ENCODE measurements around the gene ISOC2.
"Not testable (repeated sequence)": the region's sequence is repeated elsewhere in the genome, so short reads cannot be mapped to it uniquely, and the experiment has no call there.

Gene ISOC2, protein sequence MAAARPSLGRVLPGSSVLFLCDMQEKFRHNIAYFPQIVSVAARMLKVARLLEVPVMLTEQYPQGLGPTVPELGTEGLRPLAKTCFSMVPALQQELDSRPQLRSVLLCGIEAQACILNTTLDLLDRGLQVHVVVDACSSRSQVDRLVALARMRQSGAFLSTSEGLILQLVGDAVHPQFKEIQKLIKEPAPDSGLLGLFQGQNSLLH

DNA sequence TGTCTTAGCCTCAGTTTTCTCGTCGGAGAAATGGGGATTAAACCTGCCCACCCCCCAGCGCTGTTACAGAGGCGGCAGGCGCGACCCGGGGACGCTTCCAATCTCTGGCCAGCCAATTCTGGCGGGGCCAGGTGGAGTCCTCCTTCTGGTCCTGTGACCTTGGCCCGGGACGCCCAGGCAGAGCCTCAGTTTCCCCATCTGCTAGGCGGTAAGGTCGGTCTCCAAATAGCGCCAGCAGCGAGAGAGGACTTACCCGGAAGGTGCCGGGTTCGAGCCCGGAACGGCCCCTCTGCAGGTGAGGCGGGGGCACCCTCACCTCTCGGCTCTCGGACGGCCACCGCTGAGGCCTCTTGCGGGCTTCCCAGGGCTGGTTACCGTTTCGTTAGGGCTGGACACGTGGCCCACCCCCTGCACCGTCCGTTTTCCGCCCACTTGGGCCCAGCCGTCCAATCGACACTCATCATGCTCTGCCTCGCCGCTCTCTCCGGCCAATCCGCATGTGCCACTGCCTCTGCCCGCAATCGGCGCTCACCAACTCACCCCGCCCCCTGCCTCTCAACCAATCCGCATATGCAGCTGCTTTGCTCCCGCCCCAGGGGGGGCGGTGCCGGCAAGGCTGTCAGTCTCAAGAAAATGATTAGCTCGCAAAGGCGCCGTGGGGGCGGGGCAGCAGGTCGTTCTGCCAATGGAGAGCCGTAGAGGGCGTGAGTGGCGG is at the start of gene ISOC2:
ISOC2 (minus strand) TSS at position 384 of the 715 bp plus-strand sequence. CDS start 5,156 bp downstream, outside the sequence.
- peak; percentile 97 for DNase-seq

DNA sequence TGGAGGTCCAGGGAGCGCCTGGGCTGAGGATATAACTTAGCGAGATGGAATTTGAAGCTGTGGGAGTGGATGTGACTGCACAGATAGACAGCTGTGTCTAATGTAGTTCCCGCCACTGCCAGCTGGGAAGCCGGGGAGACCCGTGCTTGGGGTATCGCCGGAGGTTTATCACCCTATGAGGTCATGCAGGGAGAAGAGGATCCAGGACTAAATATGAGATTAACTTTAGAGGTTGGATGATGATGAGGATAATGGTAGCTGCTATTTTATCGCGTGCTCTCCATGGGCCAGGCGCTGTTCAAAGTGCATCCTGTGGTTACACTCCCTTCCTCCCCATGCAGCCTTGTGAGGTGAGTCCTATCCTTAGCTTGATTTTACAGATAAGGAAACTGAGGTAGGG is 46.7 kb upstream of the ISOC2 start:
- DNase-seq, result no peak

DNA sequence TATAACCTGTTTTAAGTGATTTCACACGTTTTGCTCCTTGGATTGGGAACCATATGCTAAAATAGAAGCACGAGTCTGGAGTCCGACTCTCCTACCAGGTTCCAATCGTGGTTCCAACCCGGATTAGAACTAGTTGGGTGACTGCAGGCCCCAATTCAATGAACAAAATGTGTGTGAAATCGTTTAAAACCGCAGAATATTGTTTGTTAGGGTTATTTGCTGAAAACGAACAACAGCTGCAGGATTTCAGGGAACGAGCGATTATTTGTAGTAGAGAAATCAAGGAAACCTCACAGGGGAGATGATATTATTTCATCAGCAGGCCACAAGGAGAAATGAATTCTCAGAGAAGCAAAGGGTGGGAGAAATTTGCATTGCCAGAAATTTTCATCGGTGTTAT is 43.5 kb upstream of the ISOC2 start:
- no peak for DNase-seq

DNA sequence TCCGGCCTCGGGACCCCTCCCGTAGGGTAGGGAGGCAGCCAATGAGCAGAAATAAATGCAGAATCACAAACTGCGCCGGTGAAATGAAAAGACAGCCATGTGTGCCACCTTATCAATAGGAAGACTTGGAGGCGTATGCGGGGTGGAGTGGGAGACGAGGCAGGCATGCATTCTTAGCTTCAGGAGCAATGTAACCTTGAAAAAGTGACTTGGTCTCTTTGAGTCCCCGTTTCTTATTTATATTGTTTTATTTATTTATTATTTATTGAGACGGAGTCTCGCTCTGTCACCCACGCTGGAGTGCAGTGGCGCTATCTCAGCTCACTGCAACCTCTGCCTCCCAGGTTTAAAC is 42.8 kb upstream of the ISOC2 start:
- DNase-seq, result no peak

DNA sequence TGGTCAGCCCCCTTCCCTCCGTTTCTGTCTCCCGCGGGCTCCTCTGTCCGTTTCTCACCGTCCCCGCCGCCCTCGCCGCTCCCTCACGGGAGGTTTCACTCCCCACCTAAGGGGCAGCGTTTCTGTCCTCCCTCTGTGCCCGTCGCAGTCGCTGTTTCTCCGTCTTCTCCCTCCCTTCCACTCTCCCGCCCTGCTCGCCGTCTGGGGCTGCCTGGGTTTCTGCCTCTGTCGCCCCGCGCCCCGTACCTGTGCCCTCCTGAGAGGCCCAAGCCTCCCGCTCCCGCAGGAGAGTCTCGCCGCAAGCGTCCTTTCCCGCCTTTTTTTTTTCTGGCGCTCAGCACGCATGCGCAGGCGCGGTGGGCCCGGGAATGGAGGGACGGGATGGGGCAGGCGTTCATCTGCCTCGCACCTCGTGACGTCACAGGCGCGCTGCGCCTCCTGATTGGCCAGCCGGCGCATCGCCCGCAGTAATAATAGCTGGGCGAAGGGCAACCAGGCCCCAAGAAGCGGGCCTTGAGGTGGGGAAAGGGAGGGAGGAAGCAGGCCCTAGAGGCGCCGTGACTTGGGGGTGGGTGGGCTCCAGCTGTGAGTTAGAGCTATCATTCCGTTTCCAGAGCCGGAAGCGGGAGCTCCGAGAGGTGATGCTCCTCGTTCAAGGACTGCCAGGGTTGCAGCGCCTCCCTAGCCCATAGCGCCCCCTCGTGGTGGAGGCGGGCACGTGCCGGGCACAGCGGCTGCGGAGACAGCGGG is 42.2 kb upstream of the ISOC2 start:
- peak; percentile 90 for DNase-seq

DNA sequence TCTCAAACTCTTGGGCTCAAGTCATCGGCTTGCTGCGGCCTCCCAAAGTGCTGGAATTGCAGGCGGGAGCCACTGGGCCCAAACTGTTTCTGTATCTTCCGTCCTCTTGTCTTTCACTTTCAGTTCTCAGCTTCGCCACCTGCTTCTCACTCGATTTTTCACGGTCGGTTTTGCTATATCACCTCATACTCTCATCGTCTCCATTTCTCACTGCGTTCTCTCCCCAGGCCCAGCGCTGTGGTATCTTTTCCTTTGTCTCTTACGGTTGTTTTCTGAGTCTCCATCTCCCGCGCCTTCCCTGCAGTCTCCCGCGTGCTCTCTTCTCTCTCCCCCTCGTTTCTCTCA is 41.7 kb upstream of the ISOC2 start:
- no peak for DNase-seq

DNA sequence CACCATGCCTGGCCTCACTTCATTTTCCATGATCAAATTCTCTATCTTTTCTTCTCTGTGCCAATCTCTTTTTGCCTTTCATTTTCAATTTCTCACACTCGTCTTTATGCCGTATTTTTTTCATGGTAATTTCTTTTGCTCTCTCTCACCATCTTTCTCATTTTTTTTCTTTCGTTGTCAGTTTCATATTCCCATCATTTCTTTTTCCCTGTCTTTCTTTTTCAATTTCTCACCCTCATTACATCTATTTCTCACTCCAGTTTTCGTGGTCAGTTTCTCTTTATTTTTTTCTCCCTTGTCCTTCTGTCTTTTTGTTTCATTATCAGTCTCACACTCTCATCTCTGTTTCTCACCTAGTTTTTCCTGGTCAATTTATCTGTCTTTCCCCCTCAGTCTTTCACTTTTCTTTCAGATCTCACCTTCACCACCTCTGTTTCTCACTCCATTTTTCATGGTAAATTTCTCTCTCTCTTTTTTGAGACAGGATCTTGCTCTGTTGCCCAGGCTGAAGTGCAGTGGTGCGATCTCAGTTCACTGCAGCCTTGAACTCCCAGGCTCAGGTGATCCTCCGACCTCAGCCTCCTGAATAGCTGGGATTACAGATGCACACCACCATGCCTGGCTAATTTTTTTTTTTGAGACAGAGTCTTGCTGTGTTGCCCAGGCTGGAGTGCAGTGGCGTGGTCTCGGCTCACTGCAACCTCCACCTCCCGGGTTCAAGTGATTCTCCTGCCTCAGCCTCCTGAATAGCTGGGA is 40.9 kb upstream of the ISOC2 start:
- no peak for DNase-seq

DNA sequence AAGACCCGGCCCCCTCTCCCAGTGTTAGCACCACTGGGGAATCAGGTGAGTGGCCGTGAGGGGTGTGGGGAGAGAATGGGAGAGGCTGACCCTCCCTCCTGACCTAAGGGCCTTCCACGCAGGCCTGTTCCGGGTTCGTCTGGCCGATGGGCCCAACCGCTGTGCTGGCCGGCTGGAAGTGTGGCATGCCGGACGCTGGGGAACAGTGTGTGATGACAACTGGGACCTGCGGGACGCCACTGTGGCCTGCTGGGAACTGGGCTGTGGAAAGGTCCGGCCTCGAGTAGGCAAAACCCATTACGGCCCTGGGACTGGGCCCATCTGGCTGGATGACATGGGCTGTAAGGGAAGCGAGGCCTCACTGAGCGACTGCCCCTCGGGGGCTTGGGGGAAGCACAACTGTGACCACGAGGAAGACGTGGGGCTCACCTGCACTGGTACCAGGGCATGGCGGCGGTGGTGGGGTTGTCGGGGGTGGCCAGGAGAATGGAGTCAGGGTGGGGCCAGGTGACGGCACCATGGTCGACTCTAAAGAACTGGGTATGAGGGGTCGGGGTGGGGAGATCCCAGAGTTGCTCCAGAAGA is 39.0 kb upstream of the ISOC2 start:
- no peak for DNase-seq

DNA sequence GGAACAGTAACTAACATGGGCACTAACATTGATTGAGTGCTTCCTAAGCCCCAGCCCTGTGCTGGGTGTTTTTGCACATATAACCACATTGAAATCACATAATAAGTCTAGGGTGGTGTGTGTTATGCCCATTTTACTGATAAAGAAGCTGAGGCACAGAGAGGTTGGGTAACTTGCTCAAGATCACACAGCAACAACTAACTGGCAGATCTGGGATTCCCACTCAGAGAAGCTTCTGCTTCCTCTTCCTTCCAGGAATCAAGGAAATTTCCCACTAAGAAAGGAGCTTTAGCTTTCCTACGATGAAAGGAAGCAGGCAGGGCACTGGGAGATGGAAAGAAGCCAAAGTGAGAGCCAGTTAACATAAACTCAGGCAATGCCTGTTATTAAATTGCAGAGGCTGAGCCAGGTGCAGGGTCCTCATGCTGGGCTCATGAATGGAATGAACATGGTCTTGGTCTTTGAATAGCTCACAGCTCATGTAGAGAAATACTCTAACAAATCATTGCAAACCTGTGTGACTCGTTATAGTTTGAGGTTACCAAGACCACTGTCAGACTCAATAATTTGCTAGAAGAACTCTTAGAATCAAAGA is 36.9 kb upstream of the ISOC2 start:
- DNase-seq, result peak; percentile 16

DNA sequence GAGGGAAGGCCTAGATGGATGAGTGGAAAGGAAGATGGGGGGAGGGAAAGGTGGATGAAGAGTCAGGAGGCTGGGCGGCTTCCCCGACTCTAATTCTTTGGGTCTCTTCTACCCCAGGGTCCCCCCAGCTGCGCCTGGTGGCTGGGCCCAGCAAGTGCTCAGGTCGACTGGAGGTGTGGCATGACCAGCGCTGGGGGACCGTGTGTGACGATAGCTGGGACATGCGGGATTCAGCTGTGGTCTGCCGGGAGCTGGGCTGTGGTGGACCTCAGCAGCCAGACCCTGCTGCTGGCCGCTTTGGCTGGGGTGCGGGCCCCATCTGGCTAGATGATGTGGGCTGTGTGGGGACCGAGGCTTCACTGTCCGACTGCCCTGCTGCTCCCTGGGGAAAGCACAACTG is 36.3 kb upstream of the ISOC2 start:
- DNase-seq, result no peak

DNA sequence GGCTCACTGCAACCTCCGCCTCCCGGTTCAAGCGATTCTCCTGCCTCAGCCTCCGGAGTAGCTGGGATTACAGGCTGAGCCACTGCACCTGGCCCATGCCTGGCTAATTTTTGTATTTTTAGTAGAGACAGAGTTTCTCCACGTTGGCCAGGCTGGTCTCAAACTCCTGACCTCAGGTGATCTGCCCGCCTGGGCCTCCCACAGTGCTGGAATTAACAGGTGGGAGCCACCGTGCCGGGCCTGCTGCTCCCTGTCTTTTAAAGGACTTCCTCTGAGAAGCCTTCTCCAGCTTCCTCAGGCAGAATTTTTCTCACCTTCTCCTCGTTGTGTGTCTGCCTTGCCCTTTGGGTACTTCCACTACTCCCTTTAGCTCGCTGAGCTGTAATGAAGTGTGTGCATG is 35.4 kb upstream of the ISOC2 start:
- DNase-seq, result not testable (repeated sequence)

DNA sequence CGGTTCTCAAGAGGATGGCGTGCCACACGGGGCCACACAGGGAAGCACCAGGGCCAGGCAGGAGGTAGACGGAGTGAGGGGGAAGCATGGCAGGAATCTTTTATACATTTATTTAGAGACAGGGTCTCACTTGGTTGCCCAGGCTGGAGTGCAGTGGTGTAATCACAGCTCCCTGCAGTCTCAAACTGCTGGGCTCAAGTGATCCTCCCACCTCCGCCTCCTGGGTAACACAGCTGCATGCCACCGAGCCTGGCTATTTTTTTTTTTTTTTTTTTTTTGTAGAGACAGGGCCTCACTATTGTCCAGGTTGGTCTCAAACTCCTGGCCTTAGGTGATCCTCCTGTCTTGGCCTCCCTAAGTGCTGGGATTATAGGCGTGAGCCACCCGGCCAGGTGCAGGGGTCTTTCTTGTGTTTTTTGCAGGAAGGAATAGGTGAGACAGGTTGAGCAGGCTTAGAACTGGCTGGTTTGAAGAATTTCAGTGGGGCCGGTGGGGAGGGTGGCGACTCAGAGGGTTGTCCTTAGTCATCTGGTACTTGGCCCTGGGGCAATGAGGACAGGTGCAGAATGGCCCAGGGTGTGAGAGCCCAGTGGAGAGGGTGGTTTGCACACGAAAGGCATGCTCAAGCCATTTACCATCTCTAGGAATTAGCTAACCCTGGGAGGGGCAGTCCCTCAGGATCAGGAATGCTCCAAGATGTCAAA is 34.4 kb upstream of the ISOC2 start:
- no peak for DNase-seq

DNA sequence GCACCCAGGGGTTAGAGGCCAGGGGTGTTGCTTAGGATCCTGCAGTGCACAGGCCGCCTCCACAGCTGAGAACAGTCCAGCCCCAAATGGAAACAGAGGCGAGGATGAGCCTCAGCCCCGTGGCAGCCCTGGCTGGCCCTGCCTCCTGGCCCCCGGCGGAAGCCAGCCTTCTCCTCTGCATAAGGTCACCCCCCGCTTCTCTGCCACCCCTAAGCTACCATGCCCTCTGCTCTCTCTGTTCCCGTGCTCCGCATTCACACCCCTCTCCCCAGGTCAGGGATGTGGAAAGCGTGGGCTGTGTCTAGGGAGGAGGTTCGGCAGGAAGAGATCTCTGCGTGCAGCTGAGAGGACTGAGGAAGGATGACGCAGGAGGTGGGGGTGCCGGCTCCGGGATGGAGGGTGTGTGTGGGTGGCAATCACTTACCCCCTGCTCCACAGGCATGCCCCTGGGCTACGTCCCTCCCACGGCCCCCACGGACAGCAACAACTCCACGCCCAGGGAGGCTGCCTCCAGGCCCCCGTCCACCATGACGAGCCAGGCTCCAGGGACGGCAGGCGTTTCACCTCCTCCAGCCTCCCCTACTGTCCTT is 32.8 kb upstream of the ISOC2 start:
- DNase-seq, result no peak

DNA sequence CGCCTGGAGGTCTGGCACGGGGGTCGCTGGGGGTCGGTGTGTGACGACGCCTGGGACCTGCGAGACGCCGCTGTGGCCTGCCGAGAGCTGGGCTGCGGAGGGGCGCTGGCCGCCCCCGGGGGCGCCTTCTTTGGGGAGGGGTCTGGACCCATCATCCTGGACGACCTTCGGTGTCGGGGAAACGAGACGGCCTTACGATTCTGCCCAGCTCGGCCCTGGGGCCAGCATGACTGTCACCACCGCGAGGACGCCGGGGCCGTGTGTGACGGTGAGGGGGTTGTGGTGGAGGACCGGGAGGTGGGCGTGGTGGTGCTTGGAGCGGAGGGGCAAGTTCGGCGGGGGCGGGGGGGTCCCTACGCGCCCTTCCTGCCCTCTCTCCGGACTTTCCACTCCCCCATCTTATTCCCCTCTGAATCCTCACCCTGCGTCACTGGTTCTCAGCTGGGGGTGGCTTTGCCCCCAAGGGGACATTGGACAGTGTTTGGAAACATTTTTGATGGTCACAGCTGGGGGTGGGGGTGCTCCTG is 32.3 kb upstream of the ISOC2 start:
- DNase-seq, result no peak

DNA sequence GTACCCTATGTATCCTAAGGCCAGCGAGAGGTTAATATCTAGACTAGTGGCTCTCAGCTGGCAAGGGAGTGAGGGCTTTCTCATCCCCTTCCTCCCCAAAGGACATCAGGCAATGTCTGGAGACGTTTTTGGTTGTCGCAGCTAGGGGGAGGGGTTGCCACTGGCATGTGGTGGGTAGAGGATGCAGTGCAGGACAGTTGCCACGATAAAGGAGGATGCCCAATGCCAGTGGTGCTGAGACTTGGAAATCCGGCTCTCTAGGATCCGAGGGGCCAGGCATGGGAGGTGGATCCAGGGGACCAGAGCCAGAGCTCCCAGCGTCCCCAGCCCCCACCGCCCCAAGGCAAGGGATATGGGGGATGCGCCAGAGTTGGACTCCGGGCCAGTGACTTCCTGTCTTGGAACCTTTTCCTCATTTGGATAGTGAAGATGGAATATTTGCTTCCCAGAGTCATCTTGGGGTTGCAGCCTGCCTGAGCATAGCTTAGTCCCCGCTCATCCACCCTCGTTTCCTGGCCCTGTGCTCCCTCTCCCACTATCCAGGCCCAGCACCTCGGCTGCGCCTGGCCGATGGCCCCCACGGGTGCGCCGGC is 31.7 kb upstream of the ISOC2 start:
- DNase-seq, result no peak

DNA sequence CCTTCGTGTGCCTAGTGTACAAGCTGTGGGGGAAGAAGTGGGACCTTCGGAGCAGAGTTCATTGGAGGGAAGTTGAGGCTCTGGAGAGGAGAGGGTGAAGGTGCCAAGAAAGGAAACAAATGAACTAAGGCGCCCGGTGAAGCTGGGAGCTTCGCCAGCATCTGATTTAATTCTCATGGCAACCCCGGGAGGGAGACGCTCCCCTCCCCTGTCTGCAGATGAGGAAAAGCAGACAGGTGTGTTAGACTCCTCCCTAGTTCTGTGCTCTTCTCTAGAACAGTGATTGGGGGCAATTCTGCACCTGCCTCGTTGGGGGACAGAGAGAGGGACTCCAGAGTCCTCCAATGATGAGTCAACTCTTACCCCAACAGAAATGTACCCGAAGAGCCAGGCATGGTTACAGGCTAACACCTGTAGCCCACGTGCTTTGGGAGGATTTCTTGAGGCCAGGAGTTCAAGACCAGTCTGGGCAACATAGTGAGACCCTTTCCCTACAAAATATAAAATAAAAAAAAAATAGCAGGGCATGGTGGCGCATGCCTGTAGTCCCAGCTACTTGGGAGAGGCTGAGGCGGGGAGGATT is 31.0 kb upstream of the ISOC2 start:
- DNase-seq, result peak; percentile 21

DNA sequence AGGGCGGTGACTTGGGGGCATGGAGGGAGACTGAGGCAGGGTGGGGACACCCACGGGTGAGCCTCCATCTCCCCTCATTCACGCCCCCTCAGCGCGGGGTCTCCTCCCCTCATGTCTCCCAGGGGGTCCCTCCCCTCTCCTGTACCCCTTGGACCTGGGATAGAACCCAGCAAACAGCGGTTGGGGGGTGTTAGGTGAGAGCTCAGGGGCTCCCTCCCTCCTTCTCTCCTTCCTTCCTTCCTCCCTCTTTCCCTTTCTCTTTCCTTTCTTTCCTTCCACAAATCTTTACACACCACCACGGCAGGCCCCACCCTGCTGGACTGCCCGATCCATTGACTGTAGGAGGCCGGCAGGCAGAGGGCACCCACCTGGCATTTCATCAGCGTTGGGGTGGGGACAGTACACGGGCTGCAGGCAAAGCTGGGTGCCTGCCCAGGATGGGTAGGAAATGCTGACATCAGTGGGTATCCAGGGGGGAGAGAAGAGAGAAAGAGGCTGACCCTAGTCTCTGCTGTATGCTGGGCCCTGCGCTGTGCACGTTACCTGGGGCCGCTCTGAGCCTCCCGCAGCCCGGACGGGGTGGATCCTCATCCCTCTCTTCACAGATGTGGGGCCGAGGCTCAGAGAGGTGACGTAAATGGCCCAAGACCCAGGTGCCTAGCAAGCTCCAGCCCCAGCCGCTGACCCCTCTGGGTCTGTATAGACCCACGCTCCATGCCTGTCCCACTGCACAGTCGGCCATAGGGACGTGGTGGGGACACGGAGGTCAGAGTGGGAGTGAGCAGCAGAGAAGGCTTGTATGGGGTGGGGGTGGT is 30.3 kb upstream of the ISOC2 start:
- no peak for DNase-seq

DNA sequence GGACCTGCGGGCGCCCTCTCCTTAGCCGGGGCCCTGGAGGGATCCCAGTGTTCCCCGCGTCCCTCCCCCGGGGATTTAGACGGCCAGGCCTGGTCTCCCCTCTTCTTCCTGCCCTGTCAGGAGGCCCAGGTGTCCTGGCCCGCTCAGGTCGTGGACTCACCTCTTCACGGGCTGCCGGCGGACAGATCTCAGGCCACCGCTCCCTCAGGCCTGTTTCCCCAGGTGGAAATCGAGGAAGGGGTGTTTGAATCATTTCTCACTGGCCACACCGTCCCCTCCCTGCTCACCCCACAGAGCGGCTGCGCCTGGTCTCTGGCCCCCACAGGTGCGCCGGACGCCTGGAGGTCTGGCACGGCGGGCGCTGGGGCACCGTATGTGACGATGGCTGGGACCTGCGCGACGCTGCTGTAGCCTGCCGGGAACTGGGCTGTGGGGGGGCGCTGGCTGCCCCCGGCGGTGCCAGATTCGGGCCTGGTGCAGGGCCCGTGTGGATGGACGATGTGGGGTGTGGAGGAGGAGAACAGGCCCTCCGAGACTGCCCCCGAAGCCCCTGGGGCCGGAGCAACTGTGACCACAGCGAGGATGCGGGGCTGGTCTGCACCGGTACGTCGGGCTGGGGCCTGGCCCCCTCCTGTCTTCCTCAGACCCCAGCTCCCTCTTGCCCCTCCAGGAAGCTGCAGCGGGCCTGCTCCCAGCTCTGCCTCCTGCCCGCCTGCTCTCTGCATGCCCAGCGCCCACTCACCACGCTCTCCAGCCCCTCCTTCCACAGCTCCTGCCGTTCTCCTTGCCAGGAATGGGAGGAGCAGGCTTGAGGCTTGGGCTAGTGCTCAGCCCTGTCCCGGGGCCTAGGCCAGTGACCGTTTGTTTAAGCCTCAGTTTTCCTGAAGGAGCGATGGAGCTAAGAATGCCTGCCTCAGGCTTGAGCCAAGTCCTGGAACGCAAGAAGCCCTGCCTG is 29.3 kb upstream of the ISOC2 start:
- no peak for DNase-seq
